ENCODE results near the gene SAYSD1. TPM values are rescaled to one million over a fixed set of nuclear protein-coding genes. Genes with fewer than 3 reads are reported as not detected.

Gene SAYSD1
- total and polyA plus RNA-seq, 2 experiments from 2014 or later, result 8.2 to 10.0 TPM

- peaks cover 47% of the 10 kb centered on the region for H3K4me1 Mint-ChIP-seq
- H2AFZ ChIP-seq, result no peak overlapping the region
Observed at GRCh38 chr6:39085129-39085797, 29.7 kb downstream of the SAYSD1 start.

More at GRCh38 chr6:39085129-39085797, 29.7 kb downstream of the SAYSD1 start:
- no peaks in the 10 kb centered on the region for H3K36me3 ChIP-seq (ENCODE audit: insufficient read depth)
- no peak overlapping the region for H3K27ac ChIP-seq (ENCODE audit: low read depth)
- no peak overlapping the region for H3K4me3 ChIP-seq
- DNase-seq (ENCODE audit: low spot score) (peak; percentile 26), ATAC-seq (peak; percentile 36)
- TF ChIP-seq STAT1 (IDR thresholded peaks at IDR 0.05; ENCODE audit: unreplicated experiment), result no peak
- no peak for TF ChIP-seq ZNF114 (CRISPR knock-in tag; IDR thresholded peaks at IDR 0.05)
- no peak for TF ChIP-seq ZNF462 (CRISPR knock-in tag; IDR thresholded peaks at IDR 0.05)
- TF ChIP-seq EZH2phosphoT487 (IDR thresholded peaks at IDR 0.05; ENCODE audit: unreplicated experiment), result no peak
- no peak for TF ChIP-seq REST (IDR thresholded peaks at IDR 0.05; ENCODE audit: unreplicated experiment)
- no peak for TF ChIP-seq CREB1 (CRISPR knock-in tag; IDR thresholded peaks at IDR 0.05; ENCODE audit: low read depth)
- no peak for TF ChIP-seq ZNF331 (CRISPR knock-in tag; IDR thresholded peaks at IDR 0.05; ENCODE audit: low read depth)
- no peak for TF ChIP-seq NANOG (IDR thresholded peaks at IDR 0.05; ENCODE audit: borderline replicate concordance)
- no peak for TF ChIP-seq JUNB (IDR thresholded peaks at IDR 0.05; ENCODE audit: unreplicated experiment)
- TF ChIP-seq EZH2 (IDR thresholded peaks at IDR 0.05; ENCODE audit: low read depth, unreplicated experiment), result no peak
- TF ChIP-seq ETS1 (IDR thresholded peaks at IDR 0.05), result no peak
- no peak for TF ChIP-seq POLR2AphosphoS5 (IDR thresholded peaks at IDR 0.05; ENCODE audit: low read depth)
- no peak for TF ChIP-seq CTCF (conservative IDR thresholded peaks at IDR 0.05; ENCODE audit: low read depth in 2 of 2)
- H3F3A ChIP-seq (replicated peaks; ENCODE audit: low read depth), result no peaks in the 10 kb centered on the region
- Mint-ChIP-seq H3K9me3 (no peaks in the 10 kb centered on the region), H3K36me3 (ENCODE audit: low read depth) (no peaks in the 10 kb centered on the region; the same call in 2 of the 3 replicates), H3K27me3 (ENCODE audit: insufficient read depth, low read depth, poor library complexity) (peaks cover 15% of the 10 kb centered on the region), H3K27ac (no peak overlapping the region), H3K4me3 (no peak overlapping the region)
- H3K27me3 ChIP-seq (ENCODE audit: insufficient read depth), result no peaks in the 10 kb centered on the region
- no peaks in the 10 kb centered on the region for H4K20me1 ChIP-seq (replicated peaks; ENCODE audit: insufficient read depth)
- no peaks in the 10 kb centered on the region; the same call in none of the 2 replicates for H3K4me1 ChIP-seq (ENCODE audit: insufficient read depth)
- no peak overlapping the region for H3K4me2 ChIP-seq
- H3K79me2 ChIP-seq (replicated peaks; ENCODE audit: insufficient read depth), result no peaks in the 10 kb centered on the region
- no peaks in the 10 kb centered on the region for H3K9me2 ChIP-seq (ENCODE audit: insufficient read depth)
